Glomerular endothelial cell (primary cell): ENCODE data around the gene TEDDM1. TPM values are rescaled to one million over a fixed set of nuclear protein-coding genes. Genes with fewer than 3 reads are reported as not detected.

Source experiments
- total RNA-seq: library from RNA; depleted of rRNA; stranded (reverse); fragments of >200 nt; gene quantifications from 2 replicates; pipeline ENCODE4 v1.2.3, GENCODE V29; 2015

TEDDM1 gene
- total RNA-seq, 1 donor from 2014 or later, result not detected

Other genes starting within 250 kb of the TEDDM1 start
- 107 and 129 TPM in 2 replicates for gene GLUL, start 8.9 kb downstream of the TEDDM1 start, total RNA-seq
- gene RGSL1, start 49.5 kb upstream of the TEDDM1 start, total RNA-seq, result not detected in 2 replicates
- 2.4 and 3.2 TPM in 2 replicates for gene RNASEL, start 188.6 kb upstream of the TEDDM1 start, total RNA-seq
- 1.0 and 2.2 TPM in 2 replicates for gene RGS16, start 203.7 kb upstream of the TEDDM1 start, total RNA-seq